ENCODE results near the gene PCBP4. TPM values are rescaled to one million over a fixed set of nuclear protein-coding genes. Genes with fewer than 3 reads are reported as not detected.

The PCBP4 gene
- total RNA-seq, 1 donor from 2014 or later = 60.6 TPM

DNA sequence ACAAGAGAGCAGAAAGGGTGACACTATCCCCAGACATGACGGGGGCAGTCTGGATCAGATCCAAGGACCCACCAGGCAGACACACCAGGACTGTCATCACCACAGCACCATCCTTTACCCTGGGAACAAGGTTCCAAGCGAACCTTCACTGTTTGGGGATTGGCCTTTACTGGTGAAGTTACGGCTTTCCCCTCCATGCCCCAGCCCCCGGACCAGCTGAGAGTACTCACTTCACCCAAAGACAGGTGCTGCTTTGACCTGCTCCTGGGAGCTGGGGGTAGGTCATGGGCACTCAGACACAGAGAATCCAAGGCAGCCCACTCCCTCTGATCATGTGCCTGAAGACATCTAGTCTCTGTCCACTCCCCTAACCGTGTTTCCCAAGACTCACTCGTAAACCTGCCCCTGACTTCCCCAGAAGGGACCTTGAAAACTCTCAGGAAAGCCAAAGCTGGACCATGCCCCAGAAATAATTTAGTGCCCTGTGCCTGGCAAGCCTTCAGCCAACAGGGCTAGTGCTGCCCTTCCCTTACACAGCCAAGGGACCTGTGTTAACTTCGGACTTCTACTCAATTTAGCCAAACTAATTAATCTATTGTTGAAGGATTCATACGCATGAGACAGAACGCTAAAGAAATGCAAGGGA is 28.4 kb downstream of the PCBP4 start:
- peaks cover 3% of the 10 kb centered on the region for H3K27me3 Mint-ChIP-seq (ENCODE audit: unreplicated experiment)

DNA sequence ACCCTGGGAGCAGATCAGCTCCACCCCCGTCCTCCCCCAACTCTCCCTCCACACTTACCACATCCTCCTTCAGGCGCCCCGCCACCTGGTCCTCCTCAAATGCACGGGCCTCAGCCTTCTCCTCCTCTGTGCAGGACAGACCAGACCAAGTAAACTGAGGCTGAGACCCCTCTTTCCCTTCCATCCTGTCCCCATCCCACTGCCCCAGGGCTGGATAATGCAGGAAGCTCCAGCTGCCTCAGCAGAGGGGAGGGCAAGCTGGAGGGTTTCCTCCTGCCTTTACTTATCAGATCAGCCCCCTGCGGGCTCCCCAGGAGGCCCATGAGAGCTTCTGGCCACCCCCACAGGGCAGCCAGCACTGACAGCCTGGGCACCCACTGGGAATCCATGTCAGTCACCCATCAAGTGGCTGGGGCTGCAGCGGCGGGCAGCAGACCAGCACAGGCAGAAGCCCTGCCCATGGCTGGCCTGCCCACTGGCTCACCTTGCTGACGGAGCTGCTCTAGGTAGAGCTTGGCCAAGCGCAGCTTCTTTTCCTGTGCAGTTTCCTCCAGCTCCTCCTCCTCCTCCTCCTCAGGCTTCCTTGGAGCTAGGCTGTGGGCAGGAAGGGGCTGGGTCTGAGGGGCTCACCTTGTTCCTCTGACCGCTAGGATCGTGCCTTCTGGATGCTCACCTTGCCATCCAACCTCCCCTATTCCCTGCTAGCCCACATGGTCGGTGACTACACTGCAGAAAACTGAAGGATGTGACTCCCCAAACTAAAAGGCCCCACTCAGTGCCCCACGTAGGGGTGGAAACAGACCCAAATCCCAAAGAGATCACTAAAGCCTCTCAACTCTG is 29.4 kb downstream of the PCBP4 start:
- no peak overlapping the region for H3K4me3 Mint-ChIP-seq (ENCODE audit: unreplicated experiment)
- peaks cover 3% of the 10 kb centered on the region for H3K27me3 Mint-ChIP-seq (ENCODE audit: unreplicated experiment)
- no peaks in the 10 kb centered on the region for H3K9me3 Mint-ChIP-seq (ENCODE audit: unreplicated experiment)
- peaks cover 42% of the 10 kb centered on the region for H3K36me3 Mint-ChIP-seq (ENCODE audit: low read depth, unreplicated experiment)
- H3K27ac Mint-ChIP-seq (ENCODE audit: unreplicated experiment) = no peak overlapping the region
- H3K4me1 Mint-ChIP-seq (ENCODE audit: unreplicated experiment) = peaks cover 17% of the 10 kb centered on the region
- DNase-seq (ENCODE audit: low spot score) = no peak
- TF ChIP-seq, protein P1, sequence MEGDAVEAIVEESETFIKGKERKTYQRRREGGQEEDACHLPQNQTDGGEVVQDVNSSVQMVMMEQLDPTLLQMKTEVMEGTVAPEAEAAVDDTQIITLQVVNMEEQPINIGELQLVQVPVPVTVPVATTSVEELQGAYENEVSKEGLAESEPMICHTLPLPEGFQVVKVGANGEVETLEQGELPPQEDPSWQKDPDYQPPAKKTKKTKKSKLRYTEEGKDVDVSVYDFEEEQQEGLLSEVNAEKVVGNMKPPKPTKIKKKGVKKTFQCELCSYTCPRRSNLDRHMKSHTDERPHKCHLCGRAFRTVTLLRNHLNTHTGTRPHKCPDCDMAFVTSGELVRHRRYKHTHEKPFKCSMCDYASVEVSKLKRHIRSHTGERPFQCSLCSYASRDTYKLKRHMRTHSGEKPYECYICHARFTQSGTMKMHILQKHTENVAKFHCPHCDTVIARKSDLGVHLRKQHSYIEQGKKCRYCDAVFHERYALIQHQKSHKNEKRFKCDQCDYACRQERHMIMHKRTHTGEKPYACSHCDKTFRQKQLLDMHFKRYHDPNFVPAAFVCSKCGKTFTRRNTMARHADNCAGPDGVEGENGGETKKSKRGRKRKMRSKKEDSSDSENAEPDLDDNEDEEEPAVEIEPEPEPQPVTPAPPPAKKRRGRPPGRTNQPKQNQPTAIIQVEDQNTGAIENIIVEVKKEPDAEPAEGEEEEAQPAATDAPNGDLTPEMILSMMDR (IDR thresholded peaks at IDR 0.05; ENCODE audit: unreplicated experiment) = no peak

More for the DNA sequence above, 28.4 kb downstream of the PCBP4 start:
- H3K27ac Mint-ChIP-seq (ENCODE audit: unreplicated experiment) = peak overlapping the region; percentile 23
- H3K9me3 Mint-ChIP-seq (ENCODE audit: unreplicated experiment) = no peaks in the 10 kb centered on the region
- H3K36me3 Mint-ChIP-seq (ENCODE audit: low read depth, unreplicated experiment) = peaks cover 37% of the 10 kb centered on the region
- H3K4me3 Mint-ChIP-seq (ENCODE audit: unreplicated experiment) = peak overlapping the region; percentile 81
- TF ChIP-seq, protein P1 (IDR thresholded peaks at IDR 0.05; ENCODE audit: unreplicated experiment) = no peak
- H3K4me1 Mint-ChIP-seq (ENCODE audit: unreplicated experiment) = peaks cover 17% of the 10 kb centered on the region
- no peak for DNase-seq (ENCODE audit: low spot score)

DNA sequence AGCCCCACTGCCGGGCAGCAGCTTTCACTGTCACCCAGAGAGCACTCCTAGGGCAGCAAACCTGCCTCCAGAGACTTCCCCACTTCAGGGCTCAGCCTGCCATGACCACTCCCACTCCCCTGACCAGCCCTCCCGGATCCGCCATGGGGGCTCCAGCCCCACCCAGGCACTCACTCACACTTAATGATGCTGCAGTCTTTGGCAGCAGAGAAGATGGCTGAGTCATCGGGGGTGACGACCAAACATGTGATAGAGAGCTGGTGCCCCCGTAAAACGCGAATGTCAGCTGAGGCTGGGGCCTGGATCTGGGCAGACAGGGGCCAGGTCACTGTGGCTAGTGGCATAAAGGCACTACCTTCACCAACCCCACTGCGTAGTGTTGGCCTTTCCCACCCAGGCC is 30.2 kb downstream of the PCBP4 start:
- H3K27me3 Mint-ChIP-seq (ENCODE audit: unreplicated experiment) = peaks cover 3% of the 10 kb centered on the region
- peaks cover 17% of the 10 kb centered on the region for H3K4me1 Mint-ChIP-seq (ENCODE audit: unreplicated experiment)
- DNase-seq (ENCODE audit: low spot score) = no peak
- H3K4me3 Mint-ChIP-seq (ENCODE audit: unreplicated experiment) = no peak overlapping the region
- TF ChIP-seq, protein P1 (IDR thresholded peaks at IDR 0.05; ENCODE audit: unreplicated experiment) = no peak
- H3K36me3 Mint-ChIP-seq (ENCODE audit: low read depth, unreplicated experiment) = peaks cover 43% of the 10 kb centered on the region
- no peaks in the 10 kb centered on the region for H3K9me3 Mint-ChIP-seq (ENCODE audit: unreplicated experiment)
- no peak overlapping the region for H3K27ac Mint-ChIP-seq (ENCODE audit: unreplicated experiment)

DNA sequence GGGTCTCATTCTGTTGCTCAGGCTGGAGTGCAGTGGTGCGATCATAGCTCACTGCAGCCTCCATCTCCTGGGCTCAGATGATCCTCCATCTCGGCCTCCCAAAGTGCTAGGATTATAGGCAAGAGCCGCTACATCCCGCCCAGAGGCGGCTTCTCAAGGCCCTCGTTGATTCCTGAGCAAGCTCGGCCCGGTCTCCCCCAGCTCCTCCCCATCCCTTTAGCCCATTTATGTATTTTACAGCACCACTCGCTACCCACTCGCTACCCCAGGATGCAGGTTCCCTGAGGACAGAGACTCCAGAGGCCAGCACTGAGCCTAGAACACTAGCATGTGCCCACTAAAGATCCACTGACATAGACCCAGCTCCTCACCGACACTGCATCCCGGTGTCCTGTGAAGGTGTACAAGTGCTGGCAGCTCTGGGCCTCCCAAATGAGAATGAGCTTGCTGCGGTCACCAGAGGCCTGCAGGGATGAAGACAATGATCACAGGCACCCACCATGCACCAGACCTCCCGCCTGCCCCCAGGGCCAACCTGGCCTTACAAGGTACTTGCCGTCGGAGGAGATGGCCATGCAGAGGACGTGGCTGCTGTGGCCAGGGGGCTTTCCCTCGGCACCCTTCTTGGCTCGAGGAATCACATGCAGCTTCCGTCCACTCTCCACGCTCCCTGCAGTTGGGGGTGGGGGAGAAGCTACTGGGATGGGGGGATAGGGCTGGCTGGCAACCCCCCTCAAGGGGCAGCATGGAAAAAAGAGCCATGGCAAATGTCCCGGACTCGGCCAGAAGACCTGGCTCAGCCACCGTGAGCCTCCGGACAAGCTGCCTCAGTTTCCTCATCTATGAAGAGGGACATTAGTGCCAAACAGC is 31.1 kb downstream of the PCBP4 start:
- no peak overlapping the region for H3K4me3 Mint-ChIP-seq (ENCODE audit: unreplicated experiment)
- H3K27me3 Mint-ChIP-seq (ENCODE audit: unreplicated experiment) = peaks cover 4% of the 10 kb centered on the region
- peaks cover 15% of the 10 kb centered on the region for H3K4me1 Mint-ChIP-seq (ENCODE audit: unreplicated experiment)
- peaks cover 47% of the 10 kb centered on the region for H3K36me3 Mint-ChIP-seq (ENCODE audit: low read depth, unreplicated experiment)
- no peak overlapping the region for H3K27ac Mint-ChIP-seq (ENCODE audit: unreplicated experiment)
- no peaks in the 10 kb centered on the region for H3K9me3 Mint-ChIP-seq (ENCODE audit: unreplicated experiment)
- DNase-seq (ENCODE audit: low spot score) = no peak
- TF ChIP-seq, protein P1 (IDR thresholded peaks at IDR 0.05; ENCODE audit: unreplicated experiment) = no peak

All from endothelial cell (in vitro differentiated cells).